HCT116 (cell line): Measurements from ENCODE around the gene CLOCK. TPM values are rescaled to one million over a fixed set of nuclear protein-coding genes. Genes with fewer than 3 reads are reported as not detected.

Experiments
- ATAC-seq: fragments of 200-7000 bp; cut with Tn5 transposase; 2 replicates; pipeline ENCODE4 v1.9.1; 2020; ENCODE audit warnings: mild to moderate bottlenecking, moderate library complexity
- BruUV-seq: library from RNA; stranded (reverse); fragments of 400-500 nt; replicated peaks from 2 replicates; lab custom pipeline; 2021; lab: Mats Ljungman, UMichigan
- CTCF ChIA-PET: fragments of 300-600 bp; sonication (Branson Sonifier 250); formaldehyde crosslinking; loops from one replicate; lab custom pipeline; 2021; ENCODE audit warnings: antibody characterized with exemption; lab: Charles Lee
- POLR2A ChIA-PET: fragments of 300-600, 350-600 bp; sonication (Branson Sonifier 250); formaldehyde crosslinking; loops from one replicate; lab custom pipeline; 2021; ENCODE audit warnings: antibody characterized with exemption; lab: Charles Lee
- RAD21 ChIA-PET, 2 experiments: fragments of 300-600 bp; sonication (Branson Sonifier 250); formaldehyde crosslinking; loops; one replicate each; lab custom pipeline; 2023; ENCODE audit warnings: low total read pairs in 2 of 2; ENCODE audit not compliant: uncharacterized antibody in 2 of 2, unreplicated experiment in 2 of 2, low non-redundant PET in 1 of 2; lab: Charles Lee
- DNase-seq: peaks from one replicate; pipeline ENCODE4 v3.0.0-alpha.2; 2010; ENCODE audit warnings: low read depth, low spot score
- H2AFZ ChIP-seq: fragments of 200-600 bp; shearing (Covaris generic), sonication (generic); 2 replicates; pipeline ENCODE4 v1.6.1; 2017; ENCODE audit warnings: low read depth, mixed run types, mixed read lengths, antibody characterized with exemption, low read length; ENCODE audit not compliant: poor library complexity, severe bottlenecking
- H3K27ac ChIP-seq: 2 replicates; pipeline ENCODE4 v1.5.1; 2012; ENCODE audit warnings: low read depth, low read length
- H3K27me3 ChIP-seq: fragments of 200-600 bp; sonication (generic); 2 replicates; pipeline ENCODE4 v1.6.1; 2016; ENCODE audit warnings: mixed run types, low read length, mixed read lengths; ENCODE audit not compliant: insufficient read depth
- H3K36me3 ChIP-seq, 2 experiments: fragments of 200-500 bp in 1 of 2; fragments of 200-600 bp in 1 of 2; sonication (Bioruptor generic) in 1 of 2; sonication (generic) in 1 of 2; 2 replicates each; pipeline versions ENCODE4 v1.5.1 to v1.6.1; 2014 to 2016; ENCODE audit warnings: low read length in 2 of 2, inconsistent platforms in 1 of 2, mixed read lengths in 1 of 2, mixed run types in 1 of 2; ENCODE audit not compliant: insufficient read depth in 2 of 2, control insufficient read depth in 1 of 2
- H3K4me1 ChIP-seq, 2 experiments: fragments of 200-600 bp in 1 of 2; sonication (generic) in 1 of 2; 2 replicates each; pipeline versions ENCODE4 v1.5.1 to v1.6.1; 2012 to 2017; ENCODE audit warnings: low read length in 2 of 2, inconsistent platforms in 1 of 2, mild to moderate bottlenecking in 1 of 2, mixed read lengths in 1 of 2, mixed run types in 1 of 2, moderate library complexity in 1 of 2; ENCODE audit not compliant: insufficient read depth in 2 of 2, control insufficient read depth in 1 of 2
- H3K4me2 ChIP-seq: fragments of 200-600 bp; sonication (generic); 2 replicates; pipeline ENCODE4 v1.6.1; 2017; ENCODE audit warnings: mixed run types, low read length, mixed read lengths
- H3K4me3 ChIP-seq, 2 experiments: fragments of 200-600 bp in 1 of 2; sonication (generic) in 1 of 2; replicated peaks in 1 of 2; 2 replicates each; pipeline ENCODE4 v1.5.1; 2011 to 2016; ENCODE audit warnings: low read length in 2 of 2, control low read depth in 1 of 2, low read depth in 1 of 2, mild to moderate bottlenecking in 1 of 2, mixed read lengths in 1 of 2, mixed run types in 1 of 2
- H3K79me2 ChIP-seq: fragments of 200-600 bp; sonication (generic); 2 replicates; pipeline ENCODE4 v1.6.1; 2017; ENCODE audit warnings: mild to moderate bottlenecking, mixed run types, low read length, moderate library complexity, mixed read lengths; ENCODE audit not compliant: insufficient read depth
- H3K9ac ChIP-seq: fragments of 200-600 bp; sonication (generic); 2 replicates; pipeline ENCODE4 v1.6.1; 2016; ENCODE audit warnings: low read length, mixed read lengths
- H3K9me2 ChIP-seq: fragments of 200-600 bp; sonication (generic), shearing (Covaris generic); 2 replicates; pipeline ENCODE4 v1.6.1; 2017; ENCODE audit warnings: mixed run types, mild to moderate bottlenecking, moderate library complexity; ENCODE audit not compliant: insufficient read depth
- H3K9me3 ChIP-seq, 2 experiments: fragments of 200-500 bp in 1 of 2; fragments of 200-600 bp in 1 of 2; sonication (Bioruptor generic) in 1 of 2; sonication (generic) in 1 of 2; 2 replicates each; pipeline ENCODE4 v1.6.1; 2014 to 2017; ENCODE audit warnings: low read length in 2 of 2, mixed read lengths in 2 of 2, inconsistent platforms in 1 of 2, low read depth in 1 of 2, mild to moderate bottlenecking in 1 of 2, mixed run types in 1 of 2, moderate library complexity in 1 of 2; ENCODE audit not compliant: control insufficient read depth in 1 of 2, insufficient read depth in 1 of 2
- H4K20me1 ChIP-seq: fragments of 200-600 bp; sonication (generic), shearing (Covaris generic); 2 replicates; pipeline ENCODE4 v1.6.1; 2017; ENCODE audit warnings: mixed run types, mild to moderate bottlenecking, moderate library complexity; ENCODE audit not compliant: insufficient read depth
- CEBPB ChIP-seq: IDR thresholded peaks from 2 replicates; pipeline ENCODE4 v1.6.1; 2012; ENCODE audit warnings: low read depth
- EGR1 ChIP-seq: IDR thresholded peaks from 2 replicates; pipeline ENCODE4 v1.6.1; 2012; ENCODE audit warnings: low read depth
- ELF1 ChIP-seq: IDR thresholded peaks from 2 replicates; pipeline ENCODE4 v1.6.1; 2012; ENCODE audit warnings: low read depth, borderline replicate concordance
- EZH2phosphoT487 ChIP-seq: fragments of 200-600 bp; IDR thresholded peaks from 2 replicates; pipeline ENCODE4 v1.6.1; 2018; ENCODE audit warnings: antibody characterized with exemption, borderline replicate concordance
- POLR2A ChIP-seq: IDR thresholded peaks from 2 replicates; pipeline ENCODE4 v1.7.0; 2011; ENCODE audit warnings: borderline replicate concordance; ENCODE audit not compliant: insufficient read depth, insufficient read length; ENCODE audit errors: extremely low read depth
- POLR2AphosphoS5 ChIP-seq: IDR thresholded peaks from 2 replicates; pipeline ENCODE4 v1.6.1; 2011; ENCODE audit warnings: mild to moderate bottlenecking, low read depth, low read length, moderate library complexity
- RAD21 ChIP-seq: IDR thresholded peaks from 2 replicates; pipeline ENCODE4 v1.6.1; 2012; ENCODE audit warnings: low read depth, mild to moderate bottlenecking
- SIN3A ChIP-seq: IDR thresholded peaks from 2 replicates; pipeline ENCODE4 v1.6.1; 2012; ENCODE audit warnings: low read depth
- SRF ChIP-seq: IDR thresholded peaks from 2 replicates; pipeline ENCODE4 v1.6.1; 2012; ENCODE audit warnings: low read depth
- TCF7L2 ChIP-seq: IDR thresholded peaks from 2 replicates; pipeline ENCODE4 v1.7.0; 2011; ENCODE audit warnings: borderline replicate concordance, inconsistent platforms; ENCODE audit not compliant: insufficient read depth, insufficient read length; ENCODE audit errors: extremely low read depth
- intact Hi-C: fragments of 100-400 bp; cut with micrococcal nuclease; formaldehyde crosslinking; loops from 2 replicates; pipeline ENCODE4 v1.10.0; 2022
- total RNA-seq: library from RNA; stranded (reverse); gene quantifications from one replicate; pipeline ENCODE4 v1.2.1, GENCODE V29; 2021; ENCODE audit not compliant: unreplicated experiment
- TF ChIP-seq, protein P1 (sequence below): IDR thresholded peaks from 2 replicates; pipeline ENCODE4 v1.6.1; 2012
- TF ChIP-seq, protein P2 (sequence below): IDR thresholded peaks from 2 replicates; pipeline ENCODE4 v1.6.1; 2011; ENCODE audit warnings: mild to moderate bottlenecking, low read length, moderate library complexity; ENCODE audit not compliant: insufficient replicate concordance; ENCODE audit errors: extremely low read depth
- TF ChIP-seq, protein P3 (sequence below), 3 experiments: fragments of 200-600 bp in 1 of 3; sonication (generic) in 1 of 3; IDR thresholded peaks in 2 of 3; conservative IDR thresholded peaks in 1 of 3; 2 replicates each; pipeline ENCODE4 v1.5.1; 2012 to 2017; ENCODE audit warnings: low read depth in 2 of 3, low read length in 2 of 3, antibody characterized with exemption in 1 of 3, borderline replicate concordance in 1 of 3, control low read depth in 1 of 3, mild to moderate bottlenecking in 1 of 3, mixed read lengths in 1 of 3, mixed run types in 1 of 3, moderate library complexity in 1 of 3; ENCODE audit not compliant: insufficient read depth in 1 of 3
- TF ChIP-seq, protein P4 (sequence below): IDR thresholded peaks from 2 replicates; pipeline ENCODE4 v1.6.1; 2012

The CLOCK gene
- total RNA-seq, 1 experiment from 2014 or later, result 38.7 TPM

DNA sequence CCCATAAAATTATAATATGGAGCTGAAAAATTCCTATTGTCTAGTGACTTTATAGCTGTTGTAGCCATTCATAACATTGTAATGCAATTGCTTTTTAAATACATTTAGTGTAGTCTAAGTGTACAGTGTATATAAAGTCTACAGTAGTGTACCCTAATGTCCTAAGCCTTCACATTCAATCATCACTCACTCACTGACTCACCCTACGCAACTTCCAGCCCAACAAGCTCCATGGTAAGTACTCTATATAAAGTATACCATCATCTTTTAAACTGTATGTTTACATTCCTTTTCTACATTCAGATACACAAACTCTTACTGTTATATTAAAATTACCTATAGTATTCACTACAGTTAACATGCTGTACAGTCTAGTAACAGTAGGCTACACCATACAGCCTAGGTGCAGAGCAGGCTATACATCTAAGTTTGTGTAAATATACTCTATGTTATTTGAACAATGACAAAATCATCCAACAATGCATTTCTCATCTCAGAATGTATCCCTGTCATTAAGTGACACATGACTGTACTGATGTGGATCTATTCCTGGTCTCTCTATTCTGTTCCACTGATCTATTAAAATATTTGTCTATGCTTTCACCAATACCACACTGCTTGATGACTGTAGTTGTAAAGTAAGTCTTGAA lies 33.7 kb downstream of the CLOCK start:
- ChIA-PET POLR2A (no interaction called here), CTCF (no interaction called here), RAD21 (no interaction called here)
- Histone ChIP-seq H3K4me3 (no peak overlapping the region), H3K9me2 (no peaks in the 10 kb centered on the region), H3K27me3 (no peaks in the 10 kb centered on the region), H2AFZ (no peak overlapping the region), H3K4me2 (no peak overlapping the region), H3K9me3 (no peaks in the 10 kb centered on the region), H3K79me2 (peaks cover 61% of the 10 kb centered on the region), H3K9ac (no peak overlapping the region), H3K27ac (no peak overlapping the region), H4K20me1 (no peaks in the 10 kb centered on the region), H3K36me3 (no peaks in the 10 kb centered on the region; a peak in 1 of 4 replicates), H3K4me1 (no peaks in the 10 kb centered on the region)
- DNase-seq (no peak), ATAC-seq (no peak)
- TF ChIP-seq, protein P1, sequence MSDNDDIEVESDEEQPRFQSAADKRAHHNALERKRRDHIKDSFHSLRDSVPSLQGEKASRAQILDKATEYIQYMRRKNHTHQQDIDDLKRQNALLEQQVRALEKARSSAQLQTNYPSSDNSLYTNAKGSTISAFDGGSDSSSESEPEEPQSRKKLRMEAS, result no peak
- no peak for TF ChIP-seq EZH2phosphoT487
- TF ChIP-seq POLR2A, result no peak
- TF ChIP-seq SRF, result no peak
- TF ChIP-seq, protein P2, sequence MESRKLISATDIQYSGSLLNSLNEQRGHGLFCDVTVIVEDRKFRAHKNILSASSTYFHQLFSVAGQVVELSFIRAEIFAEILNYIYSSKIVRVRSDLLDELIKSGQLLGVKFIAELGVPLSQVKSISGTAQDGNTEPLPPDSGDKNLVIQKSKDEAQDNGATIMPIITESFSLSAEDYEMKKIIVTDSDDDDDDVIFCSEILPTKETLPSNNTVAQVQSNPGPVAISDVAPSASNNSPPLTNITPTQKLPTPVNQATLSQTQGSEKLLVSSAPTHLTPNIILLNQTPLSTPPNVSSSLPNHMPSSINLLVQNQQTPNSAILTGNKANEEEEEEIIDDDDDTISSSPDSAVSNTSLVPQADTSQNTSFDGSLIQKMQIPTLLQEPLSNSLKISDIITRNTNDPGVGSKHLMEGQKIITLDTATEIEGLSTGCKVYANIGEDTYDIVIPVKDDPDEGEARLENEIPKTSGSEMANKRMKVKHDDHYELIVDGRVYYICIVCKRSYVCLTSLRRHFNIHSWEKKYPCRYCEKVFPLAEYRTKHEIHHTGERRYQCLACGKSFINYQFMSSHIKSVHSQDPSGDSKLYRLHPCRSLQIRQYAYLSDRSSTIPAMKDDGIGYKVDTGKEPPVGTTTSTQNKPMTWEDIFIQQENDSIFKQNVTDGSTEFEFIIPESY, result no peak
- TF ChIP-seq SIN3A, result no peak
- TF ChIP-seq TCF7L2, result no peak
- TF ChIP-seq, protein P3, sequence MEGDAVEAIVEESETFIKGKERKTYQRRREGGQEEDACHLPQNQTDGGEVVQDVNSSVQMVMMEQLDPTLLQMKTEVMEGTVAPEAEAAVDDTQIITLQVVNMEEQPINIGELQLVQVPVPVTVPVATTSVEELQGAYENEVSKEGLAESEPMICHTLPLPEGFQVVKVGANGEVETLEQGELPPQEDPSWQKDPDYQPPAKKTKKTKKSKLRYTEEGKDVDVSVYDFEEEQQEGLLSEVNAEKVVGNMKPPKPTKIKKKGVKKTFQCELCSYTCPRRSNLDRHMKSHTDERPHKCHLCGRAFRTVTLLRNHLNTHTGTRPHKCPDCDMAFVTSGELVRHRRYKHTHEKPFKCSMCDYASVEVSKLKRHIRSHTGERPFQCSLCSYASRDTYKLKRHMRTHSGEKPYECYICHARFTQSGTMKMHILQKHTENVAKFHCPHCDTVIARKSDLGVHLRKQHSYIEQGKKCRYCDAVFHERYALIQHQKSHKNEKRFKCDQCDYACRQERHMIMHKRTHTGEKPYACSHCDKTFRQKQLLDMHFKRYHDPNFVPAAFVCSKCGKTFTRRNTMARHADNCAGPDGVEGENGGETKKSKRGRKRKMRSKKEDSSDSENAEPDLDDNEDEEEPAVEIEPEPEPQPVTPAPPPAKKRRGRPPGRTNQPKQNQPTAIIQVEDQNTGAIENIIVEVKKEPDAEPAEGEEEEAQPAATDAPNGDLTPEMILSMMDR (IDR thresholded peaks at IDR 0.05 in 2 of 3, conservative IDR thresholded peaks at IDR 0.05 in 1 of 3; ENCODE audit: borderline replicate concordance in 1 of 3, insufficient read depth in 1 of 3, low read depth in 2 of 3, low read length in 2 of 3), result no peak
- TF ChIP-seq POLR2AphosphoS5, result no peak
- TF ChIP-seq RAD21, result no peak
- no peak for TF ChIP-seq ELF1
- TF ChIP-seq, protein P4, sequence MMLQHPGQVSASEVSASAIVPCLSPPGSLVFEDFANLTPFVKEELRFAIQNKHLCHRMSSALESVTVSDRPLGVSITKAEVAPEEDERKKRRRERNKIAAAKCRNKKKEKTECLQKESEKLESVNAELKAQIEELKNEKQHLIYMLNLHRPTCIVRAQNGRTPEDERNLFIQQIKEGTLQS, result no peak
- TF ChIP-seq EGR1, result no peak
- no peak for TF ChIP-seq CEBPB
- no TSS peak for BruUV-seq
- intact Hi-C loops, result no loop called here
